Thymus (tissue), 11 donors: ENCODE results near the gene GUCY1A1. TPM values are rescaled to one million over a fixed set of nuclear protein-coding genes. Genes with fewer than 3 reads are reported as not detected.

ENCODE experiments used
- DNase-seq, 9 donors: peaks; one replicate each; pipeline ENCODE4 v3.0.0-alpha.2; 2013; ENCODE audit warnings: low spot score in 9 of 9, low read depth in 6 of 9, missing footprints in 1 of 9
- H3K27ac ChIP-seq, 2 donors: one replicate each; pipeline ENCODE4 v1.5.1; 2013; ENCODE audit warnings: control low read depth in 1 of 2, low read depth in 1 of 2, low read length in 1 of 2, mild to moderate bottlenecking in 1 of 2, moderate library complexity in 1 of 2
- H3K27me3 ChIP-seq, 2 donors: one replicate each; pipeline ENCODE4 v1.5.1; 2013; ENCODE audit warnings: low read length in 1 of 2; ENCODE audit not compliant: control insufficient read depth in 2 of 2, insufficient read depth in 1 of 2
- H3K36me3 ChIP-seq, 2 donors: one replicate each; pipeline ENCODE4 v1.5.1; 2013; ENCODE audit warnings: low read length in 1 of 2, mild to moderate bottlenecking in 1 of 2, moderate library complexity in 1 of 2; ENCODE audit not compliant: control insufficient read depth in 2 of 2, insufficient read depth in 2 of 2
- H3K4me1 ChIP-seq, 2 donors: one replicate each; pipeline ENCODE4 v1.5.1; 2013; ENCODE audit warnings: low read length in 2 of 2; ENCODE audit not compliant: control insufficient read depth in 2 of 2, insufficient read depth in 2 of 2
- H3K4me3 ChIP-seq, 2 donors: one replicate each; pipeline ENCODE4 v1.5.1; 2013; ENCODE audit warnings: low read length in 2 of 2, control low read depth in 1 of 2, mild to moderate bottlenecking in 1 of 2
- H3K9me3 ChIP-seq, 2 donors: one replicate each; pipeline ENCODE4 v1.5.1; 2013; ENCODE audit warnings: low read length in 1 of 2, mild to moderate bottlenecking in 1 of 2; ENCODE audit not compliant: control insufficient read depth in 2 of 2, insufficient read depth in 1 of 2
- WGBS: extraction: QIAGEN DNeasy Blood & Tissue Kit; methylation state at CpG from one replicate; pipeline ENCODE4 v1.1.7; 2013; 5-methylcytosine and 5-hydroxymethylcytosine counted together
- polyA plus RNA-seq: library from polyadenylated mRNA; stranded (reverse); fragments of 200-250 nt; gene quantifications from one replicate; pipeline ENCODE4 v1.2.3, GENCODE V29; 2013
- total RNA-seq: library from RNA; stranded (reverse); fragments of 120-200 nt; gene quantifications from one replicate; pipeline ENCODE4 v1.2.4, GENCODE V29; 2013
- donor health status: healthy.

GUCY1A1 gene
- total and polyA plus RNA-seq, 2 donors: 2.9 to 16.6 TPM

DNA sequence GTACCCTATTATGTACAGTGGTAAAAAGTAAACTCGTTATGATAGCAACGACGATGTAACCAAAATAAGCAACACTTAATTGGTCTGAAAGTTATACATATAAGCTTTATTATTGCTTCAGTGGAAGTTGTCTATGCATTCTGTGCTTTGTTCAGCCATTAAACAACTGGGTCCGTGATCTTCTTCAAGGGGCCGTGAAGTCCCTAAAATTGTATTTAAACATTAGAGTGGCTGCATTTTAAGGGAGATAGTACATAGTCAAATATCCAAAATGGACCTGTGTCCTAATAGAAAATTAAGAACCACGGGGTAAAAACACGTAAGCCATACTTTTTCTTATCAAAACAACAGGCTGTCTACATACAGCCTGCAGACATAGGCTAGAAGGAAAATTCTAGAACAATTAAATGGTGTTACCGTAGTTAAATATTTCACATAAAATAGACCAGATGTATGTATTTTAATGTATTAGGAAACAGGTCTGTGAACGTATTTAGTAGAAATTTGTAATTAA, 2.1 kb downstream of the GUCY1A1 start:
- Histone ChIP-seq H3K27ac (peak overlapping the region in 1 of 2 donors; percentile 82), H3K9me3 (no peaks in the 10 kb centered on the region), H3K36me3 (peaks cover 0 to 3% of the 10 kb centered on the region in 2 donors), H3K4me3 (peak overlapping the region; percentile 2 to 56), H3K27me3 (no peaks in the 10 kb centered on the region), H3K4me1 (peaks cover 0 to 3% of the 10 kb centered on the region in 2 donors)
- 6% methylated on average over 9 of the region's 9 CpGs for WGBS
- peak in 1 of 9 donors; percentile 23 for DNase-seq

DNA sequence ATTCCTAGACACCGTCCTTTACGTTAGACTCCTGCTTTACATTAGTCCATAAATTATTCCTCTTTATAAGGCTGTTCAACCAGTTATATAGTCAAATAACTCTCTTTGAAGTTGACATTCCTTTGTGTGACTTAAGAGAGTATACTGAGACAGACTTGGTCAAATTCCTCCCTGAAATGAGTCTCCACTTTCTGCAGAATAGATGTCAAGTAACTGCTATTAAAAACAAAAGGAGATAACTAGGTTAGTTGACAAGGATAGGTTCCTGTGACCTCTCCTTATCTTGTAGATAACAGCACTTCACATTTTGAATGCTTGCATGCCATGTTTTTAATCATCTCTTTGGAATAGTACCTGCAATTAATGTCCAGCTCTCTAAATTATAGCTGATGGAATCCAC, 5.7 kb downstream of the GUCY1A1 start:
- Histone ChIP-seq H3K4me1 (no peaks in the 10 kb centered on the region), H3K36me3 (peaks cover 0 to 3% of the 10 kb centered on the region in 2 donors), H3K27ac (no peak overlapping the region), H3K4me3 (no peak overlapping the region), H3K27me3 (no peaks in the 10 kb centered on the region), H3K9me3 (no peaks in the 10 kb centered on the region)
- DNase-seq: no peak
- 97% methylated on average over 2 of the region's 2 CpGs for WGBS

DNA sequence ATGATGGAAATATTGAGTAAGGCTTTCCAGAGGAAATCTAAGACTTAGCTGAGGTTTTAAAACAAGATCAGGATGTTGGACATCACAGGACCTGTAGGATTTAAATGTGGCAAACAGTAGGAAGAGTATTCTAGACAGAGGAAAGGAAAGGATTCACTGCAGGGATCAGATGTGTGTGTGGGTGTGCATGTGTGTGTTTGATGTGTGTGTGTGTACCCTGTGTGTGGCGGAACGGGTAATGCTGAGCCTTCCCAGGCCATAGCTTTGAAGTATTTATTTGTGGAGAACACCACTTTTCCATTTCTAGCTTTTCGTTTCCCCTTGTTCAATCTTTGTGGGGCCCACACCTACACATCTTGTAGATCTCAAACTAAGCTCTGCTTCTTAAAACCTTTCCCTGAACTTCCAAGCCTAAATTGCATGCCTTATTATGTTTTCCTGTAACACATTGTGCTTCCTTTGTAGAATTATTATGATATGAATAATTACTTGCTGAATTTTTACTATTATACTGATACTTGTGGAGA, 6.9 kb downstream of the GUCY1A1 start:
- Histone ChIP-seq H3K9me3 (no peaks in the 10 kb centered on the region), H3K27me3 (no peaks in the 10 kb centered on the region), H3K27ac (no peak overlapping the region), H3K36me3 (peaks cover 0 to 3% of the 10 kb centered on the region in 2 donors), H3K4me1 (no peaks in the 10 kb centered on the region), H3K4me3 (no peak overlapping the region)
- no peak for DNase-seq
- WGBS: 77% methylated on average over 3 of the region's 3 CpGs

DNA sequence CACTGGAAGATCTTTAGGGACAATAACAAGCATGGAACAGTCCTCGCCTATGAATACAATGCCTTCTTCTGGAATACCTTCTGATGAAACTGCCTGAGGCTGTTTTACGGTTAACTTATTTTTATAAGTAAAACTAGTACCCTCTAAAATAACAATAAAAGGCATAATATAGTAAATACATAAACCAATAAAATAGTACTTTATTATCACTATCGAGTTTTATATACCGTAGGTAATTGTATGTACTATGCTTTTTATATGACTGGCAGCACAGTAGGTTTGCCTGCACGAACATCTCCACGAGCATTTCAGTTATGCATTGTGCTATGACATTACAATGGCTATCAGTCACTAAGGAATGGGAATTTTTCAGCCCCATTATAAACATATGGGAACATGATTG, 8.0 kb downstream of the GUCY1A1 start:
- peaks cover 0 to 3% of the 10 kb centered on the region in 2 donors for H3K36me3 ChIP-seq

DNA sequence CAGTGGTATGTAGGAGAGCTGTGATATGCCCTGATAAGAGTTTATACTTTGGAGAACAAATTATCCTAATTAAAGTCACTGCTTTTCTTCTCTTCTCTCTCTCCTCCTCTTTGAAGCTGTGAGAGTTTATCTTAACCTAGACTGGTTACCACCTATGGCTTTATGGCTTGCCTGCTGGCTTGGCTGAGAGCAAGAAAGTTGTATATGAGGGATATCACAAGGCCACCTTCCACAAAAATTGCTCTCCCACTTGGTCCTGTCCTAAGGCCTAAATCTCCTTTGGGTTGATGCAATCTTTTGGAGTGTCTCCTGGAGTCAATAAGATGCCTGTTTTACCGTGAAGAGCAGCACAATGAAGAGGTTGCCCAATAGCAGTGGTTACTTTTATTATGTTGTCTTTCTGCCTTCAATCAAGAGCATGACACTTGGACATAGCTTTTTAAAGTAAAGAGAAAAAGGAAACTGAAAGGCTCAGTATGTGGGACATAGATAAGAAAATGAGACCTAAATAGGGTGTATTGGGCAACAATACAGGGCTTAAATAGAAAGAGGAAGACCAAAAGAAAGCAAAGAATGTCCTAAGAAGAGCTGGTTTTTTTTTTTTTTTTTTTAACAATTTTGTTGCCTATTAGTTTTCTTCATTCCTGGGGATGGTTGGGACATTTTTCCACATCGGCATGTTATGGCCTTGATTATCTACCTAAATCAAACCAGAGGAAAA, 9.2 kb downstream of the GUCY1A1 start:
- no peaks in the 10 kb centered on the region for H3K4me1 ChIP-seq
- H3K9me3 ChIP-seq: no peaks in the 10 kb centered on the region
- 16% methylated on average over 2 of the region's 2 CpGs for whole genome bisulfite sequencing
- DNase-seq: no peak
- H3K4me3 ChIP-seq: no peak overlapping the region
- no peaks in the 10 kb centered on the region for H3K27me3 ChIP-seq
- no peak overlapping the region for H3K27ac ChIP-seq
- peaks cover 0 to 3% of the 10 kb centered on the region in 2 donors for H3K36me3 ChIP-seq

More for the DNA sequence above, 8.0 kb downstream of the GUCY1A1 start:
- WGBS: 98% methylated on average over 6 of the region's 6 CpGs
- Histone ChIP-seq H3K9me3 (no peaks in the 10 kb centered on the region), H3K4me3 (no peak overlapping the region), H3K27ac (no peak overlapping the region), H3K27me3 (no peaks in the 10 kb centered on the region), H3K4me1 (no peaks in the 10 kb centered on the region)
- no peak for DNase-seq

DNA sequence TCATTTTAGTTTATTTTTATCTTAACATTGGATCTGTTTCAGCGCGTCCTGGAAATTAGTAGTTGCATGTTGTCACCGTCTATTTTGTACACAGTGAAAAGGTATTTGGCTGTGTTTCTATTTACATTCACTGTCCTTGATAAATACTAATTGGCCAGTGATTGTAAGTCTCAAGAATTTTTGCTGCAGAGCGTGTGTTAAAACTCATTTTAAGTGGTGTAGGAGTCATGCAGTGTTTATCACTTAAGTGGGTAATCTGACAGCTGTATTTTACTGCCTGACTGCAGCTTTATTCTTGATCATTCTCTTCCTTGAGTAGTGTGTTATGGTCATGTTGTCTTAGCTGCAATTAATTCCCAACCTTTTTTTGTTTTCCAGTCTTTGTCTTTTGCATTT, 9.8 kb downstream of the GUCY1A1 start:
- H3K4me3 ChIP-seq: no peak overlapping the region
- no peak for DNase-seq
- no peak overlapping the region for H3K27ac ChIP-seq
- H3K27me3 ChIP-seq: no peaks in the 10 kb centered on the region
- WGBS: 54% methylated on average over 4 of the region's 4 CpGs
- H3K9me3 ChIP-seq: no peaks in the 10 kb centered on the region
- peaks cover 0 to 3% of the 10 kb centered on the region in 2 donors for H3K36me3 ChIP-seq
- H3K4me1 ChIP-seq: no peaks in the 10 kb centered on the region

DNA sequence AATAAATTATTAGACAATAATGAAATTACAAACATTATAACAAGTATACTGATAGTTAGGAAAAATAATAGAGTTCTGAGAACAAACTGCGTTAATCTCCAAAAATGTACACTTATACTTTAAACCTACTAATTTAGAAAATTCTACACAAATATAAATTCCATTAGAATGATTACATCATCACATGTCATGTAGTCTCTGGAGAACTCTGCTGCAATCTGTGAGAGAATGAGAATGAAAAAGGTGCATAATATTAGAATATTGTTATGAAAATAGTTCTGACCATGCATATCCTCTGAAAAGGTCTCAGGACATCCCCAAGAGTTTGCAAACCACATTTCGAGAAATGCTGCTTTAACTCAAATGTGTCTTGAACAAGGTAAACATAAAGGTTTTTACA, 11.4 kb downstream of the GUCY1A1 start:
- Histone ChIP-seq H3K27me3 (no peaks in the 10 kb centered on the region), H3K4me3 (no peak overlapping the region), H3K4me1 (no peaks in the 10 kb centered on the region), H3K36me3 (no peaks in the 10 kb centered on the region), H3K9me3 (peaks cover 0 to 2% of the 10 kb centered on the region in 2 donors), H3K27ac (no peak overlapping the region)
- 97% methylated on average over 2 of the region's 2 CpGs for WGBS
- no peak for DNase-seq

DNA sequence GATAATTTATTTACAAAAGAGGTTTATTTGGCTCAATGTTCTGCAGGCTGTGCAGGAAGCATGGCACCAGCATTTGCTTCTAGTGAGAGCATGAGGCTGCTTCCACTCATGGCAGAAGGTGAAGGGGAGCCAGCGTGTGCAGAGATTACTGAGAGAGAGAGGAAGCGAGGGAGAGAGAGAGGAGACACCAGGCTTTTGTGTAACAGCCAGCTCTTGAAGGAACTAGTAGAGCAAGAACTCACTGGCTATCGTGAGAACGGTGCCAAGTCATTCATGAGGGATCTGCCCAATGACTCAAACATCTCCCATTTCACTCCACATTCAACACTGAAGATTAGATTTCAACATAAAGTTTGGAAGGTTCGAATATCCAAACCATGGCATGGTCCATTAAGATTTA, 12.7 kb downstream of the GUCY1A1 start:
- no peaks in the 10 kb centered on the region for H3K4me1 ChIP-seq
- no peak overlapping the region for H3K27ac ChIP-seq
- no peak overlapping the region for H3K4me3 ChIP-seq
- WGBS: 92% methylated on average over 5 of the region's 5 CpGs
- no peaks in the 10 kb centered on the region for H3K27me3 ChIP-seq
- H3K36me3 ChIP-seq: no peaks in the 10 kb centered on the region
- H3K9me3 ChIP-seq: peaks cover 0 to 2% of the 10 kb centered on the region in 2 donors
- DNase-seq: no peak

DNA sequence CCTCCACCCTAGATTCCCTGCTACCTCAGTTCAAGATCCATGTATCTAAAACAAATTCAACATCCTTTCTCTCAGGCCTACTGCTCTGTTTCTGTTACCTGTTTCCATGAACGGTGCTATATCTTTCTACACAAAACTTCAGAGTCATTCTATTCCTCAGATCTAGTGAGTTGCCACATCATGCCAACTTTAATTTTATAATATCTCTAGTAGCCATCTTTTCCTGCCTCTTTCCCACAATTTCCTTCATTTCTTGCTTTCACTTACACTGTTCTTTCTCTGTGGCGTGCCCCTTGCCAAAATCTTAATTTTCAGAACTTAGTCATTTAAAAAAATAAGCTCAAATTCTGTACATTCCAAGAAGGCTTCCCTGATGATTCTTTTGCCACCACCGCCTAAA, 15.2 kb downstream of the GUCY1A1 start:
- no peaks in the 10 kb centered on the region for H3K27me3 ChIP-seq
- peaks cover 0 to 4% of the 10 kb centered on the region in 2 donors for H3K4me1 ChIP-seq
- H3K4me3 ChIP-seq: no peak overlapping the region
- no peak for DNase-seq
- peaks cover 0 to 2% of the 10 kb centered on the region in 2 donors for H3K9me3 ChIP-seq
- no peaks in the 10 kb centered on the region for H3K36me3 ChIP-seq
- 31% methylated on average over 3 of the region's 3 CpGs for WGBS
- H3K27ac ChIP-seq: no peak overlapping the region
